Measurements from ENCODE around the gene EPS8L2.

The EPS8L2 gene

DNA sequence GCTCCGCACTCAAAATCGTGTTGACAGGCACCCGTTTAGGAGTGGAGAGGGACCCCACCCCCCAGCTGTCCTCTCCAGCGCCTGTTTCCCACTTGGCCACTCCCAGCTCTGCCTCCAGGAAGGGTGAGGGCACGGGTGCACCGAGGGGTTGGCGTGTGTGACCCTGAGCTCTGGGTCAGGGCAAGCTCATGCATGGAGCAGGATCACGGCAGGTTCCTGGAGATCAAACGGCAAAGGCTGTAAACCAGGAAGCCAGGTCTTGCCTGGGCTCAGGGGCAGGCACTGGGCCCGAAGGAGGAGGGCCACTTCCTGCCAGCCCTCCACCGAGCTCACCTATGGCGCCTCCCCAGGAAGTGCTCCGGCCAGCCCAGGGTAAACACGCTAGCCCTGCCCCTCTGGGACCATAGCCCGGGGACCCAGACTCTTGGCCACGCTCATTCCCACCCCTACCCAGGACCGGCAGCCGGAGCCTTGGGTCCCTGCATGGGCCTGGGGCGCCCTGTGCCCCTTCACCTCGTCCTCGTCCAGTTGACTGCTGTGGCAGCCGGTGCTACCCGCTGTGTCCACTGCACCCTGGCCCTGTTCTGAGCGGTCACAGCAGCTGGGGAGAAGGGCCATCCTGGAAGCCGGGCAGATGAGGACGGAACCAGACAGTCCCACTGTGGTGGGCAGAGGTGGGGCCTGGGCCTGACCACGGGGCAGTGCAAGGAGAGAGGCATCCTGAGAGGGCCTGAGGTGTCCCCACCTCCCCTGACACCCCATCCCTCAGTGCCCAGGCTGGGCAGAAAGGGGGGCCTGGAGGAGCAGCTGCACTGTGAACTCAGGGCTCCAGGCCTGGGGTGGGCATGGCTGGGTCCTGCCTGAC lies 1.0 kb upstream of the EPS8L2 start:
- no peak for DNase-seq

DNA sequence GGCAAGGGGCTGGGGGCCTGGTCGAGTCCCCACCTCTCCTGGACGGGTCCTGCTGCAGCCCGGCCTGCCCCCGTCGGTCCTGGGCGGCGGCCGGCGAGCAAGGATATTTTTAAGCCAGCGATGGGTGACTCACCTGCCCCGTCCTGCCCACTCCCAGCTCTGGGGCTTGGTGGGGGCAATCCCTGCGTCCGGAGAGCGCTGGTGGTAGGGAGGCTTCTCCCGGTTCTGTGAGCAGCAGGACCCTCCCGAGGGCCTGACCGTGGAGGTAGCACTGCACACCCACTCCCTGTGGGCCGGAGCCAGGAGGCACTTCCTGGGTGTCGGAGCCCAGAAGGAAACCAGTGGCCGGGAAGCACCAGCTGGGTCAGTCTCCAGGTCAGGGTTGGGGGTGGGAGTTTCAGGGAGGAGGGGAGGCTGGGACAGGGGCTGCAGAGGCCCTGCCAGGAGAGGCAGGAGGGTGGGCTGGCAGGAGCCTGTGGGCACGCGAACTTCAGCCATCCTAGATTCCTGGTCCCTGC lies 467 bp downstream of the EPS8L2 start:
- DNase-seq, result no peak

DNA sequence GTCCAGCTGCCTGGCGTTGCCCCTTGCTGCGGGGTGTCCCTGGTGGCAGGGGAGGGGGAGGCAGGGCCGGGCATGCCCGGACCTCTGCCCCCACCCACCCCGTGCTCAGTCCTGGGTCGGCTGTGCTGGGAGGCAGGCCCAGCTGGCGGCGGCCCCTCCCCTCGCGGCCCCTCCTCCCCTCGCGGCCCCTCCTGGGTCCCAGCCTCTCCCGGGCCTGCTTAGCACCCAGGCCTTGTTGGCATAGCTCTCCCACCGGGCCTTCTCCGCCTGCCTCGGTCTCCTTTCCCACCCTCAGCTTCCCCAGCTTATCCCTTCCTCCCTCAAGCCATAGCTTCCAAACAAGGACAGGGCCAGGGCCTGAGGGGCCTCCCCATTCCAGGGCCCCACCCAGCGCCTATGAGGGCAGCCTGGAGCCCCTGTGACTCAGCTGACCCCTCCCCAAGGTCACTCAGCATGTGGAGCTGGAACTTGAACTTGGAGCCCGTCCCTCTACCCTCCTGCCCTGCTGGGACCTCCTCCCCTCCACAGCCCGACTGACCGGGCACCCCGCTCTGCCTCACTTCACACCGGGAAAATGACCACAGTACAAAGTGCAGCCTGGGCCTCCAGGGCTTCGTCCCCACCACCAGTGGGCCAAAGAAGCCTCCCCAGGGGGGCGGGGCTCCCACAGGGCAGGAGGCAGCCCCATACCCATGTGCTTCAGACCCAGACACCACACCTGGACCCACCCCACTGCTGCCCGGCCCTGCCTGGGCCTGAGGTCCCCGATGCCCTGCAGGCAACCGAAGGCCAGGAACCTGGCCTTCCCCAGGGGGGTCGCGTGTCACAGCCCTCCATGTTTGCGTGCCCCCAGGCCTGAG lies 1.2 kb downstream of the EPS8L2 start:
- no peak for DNase-seq

GRCh38 chr11:707817-708420 lies 1.9 kb downstream of the EPS8L2 start:
- no peak for DNase-seq

DNA sequence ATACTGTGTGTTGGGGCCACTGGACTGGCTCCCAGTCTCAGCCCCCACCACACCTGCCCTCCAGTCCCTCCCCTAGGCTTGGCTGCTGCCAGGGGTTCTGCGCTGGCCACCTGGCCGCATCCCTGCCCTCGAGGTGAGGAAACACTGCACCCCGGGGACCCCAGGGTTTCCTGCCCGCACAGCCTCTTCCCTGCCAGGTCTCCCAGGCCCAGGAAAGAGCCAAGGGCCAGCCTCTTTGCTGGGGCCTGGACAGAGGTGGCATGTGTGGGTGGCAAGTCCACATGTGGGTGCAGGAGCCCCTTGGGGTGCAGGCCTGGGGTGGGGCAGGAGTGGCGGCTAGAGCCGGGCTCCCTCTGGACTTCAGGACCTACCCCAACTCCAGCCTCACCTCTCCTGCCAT lies 2.5 kb downstream of the EPS8L2 start:
- no peak for DNase-seq

DNA sequence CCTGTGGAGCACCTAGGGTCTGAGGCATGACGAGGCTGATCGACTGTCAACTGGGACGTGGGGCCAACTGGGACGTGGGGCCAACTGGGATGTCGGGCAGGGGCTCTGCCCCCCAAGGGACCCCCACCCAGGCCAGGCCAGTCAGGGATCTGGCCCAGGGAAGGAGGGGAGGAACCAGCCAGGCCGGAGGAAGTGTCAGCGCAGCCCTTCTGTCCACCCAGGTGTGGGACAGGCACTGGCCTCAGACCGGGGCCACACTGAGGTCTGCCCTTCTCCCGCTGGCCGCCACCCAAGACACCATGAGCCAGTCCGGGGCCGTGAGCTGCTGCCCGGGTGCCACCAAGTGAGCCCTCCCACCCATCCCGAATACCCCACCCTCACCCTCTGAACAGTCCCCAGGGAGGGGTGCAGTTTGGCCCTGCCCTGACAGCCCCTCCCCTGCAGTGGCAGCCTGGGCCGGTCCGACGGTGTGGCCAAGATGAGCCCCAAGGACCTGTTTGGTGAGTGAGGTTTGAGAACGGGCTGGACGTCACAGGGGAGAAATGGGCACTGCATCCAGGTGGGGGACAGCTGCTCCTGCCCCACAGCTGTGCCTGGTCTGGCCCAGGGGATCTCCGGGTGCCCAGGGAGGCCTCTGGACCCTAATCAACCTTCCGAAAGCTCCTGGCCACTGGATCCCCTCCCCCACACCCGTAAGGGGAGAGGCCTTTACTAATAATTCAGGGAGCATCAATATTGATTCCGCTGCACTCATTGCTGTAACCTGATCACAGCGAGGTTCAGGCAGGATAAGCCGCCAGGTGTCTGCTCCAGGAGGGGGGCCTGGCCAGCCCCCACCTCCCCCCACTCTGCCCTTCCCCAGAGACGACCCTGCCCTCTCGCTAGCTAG lies 3.3 kb downstream of the EPS8L2 start:
- DNase-seq, result no peak

DNA sequence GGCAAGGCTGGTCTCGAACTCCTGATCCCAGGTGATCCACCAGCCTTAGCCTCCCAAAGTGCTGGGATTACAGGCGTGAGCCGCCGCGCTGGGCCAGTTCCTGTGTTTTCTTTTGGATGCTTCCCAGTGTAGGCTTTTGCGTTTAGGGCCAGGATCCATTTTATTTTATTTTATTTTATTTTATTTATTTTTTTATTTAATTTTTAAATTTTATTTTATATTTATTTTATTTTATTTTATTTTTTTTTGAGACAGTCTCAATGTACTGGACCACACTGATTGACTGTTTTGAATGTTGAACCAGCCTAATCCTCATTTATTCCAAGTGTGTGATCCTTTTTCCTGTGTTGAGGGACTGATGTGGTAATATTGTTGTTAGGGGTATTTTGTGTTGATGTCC lies 8.4 kb downstream of the EPS8L2 start:
- DNase-seq, result no peak

DNA sequence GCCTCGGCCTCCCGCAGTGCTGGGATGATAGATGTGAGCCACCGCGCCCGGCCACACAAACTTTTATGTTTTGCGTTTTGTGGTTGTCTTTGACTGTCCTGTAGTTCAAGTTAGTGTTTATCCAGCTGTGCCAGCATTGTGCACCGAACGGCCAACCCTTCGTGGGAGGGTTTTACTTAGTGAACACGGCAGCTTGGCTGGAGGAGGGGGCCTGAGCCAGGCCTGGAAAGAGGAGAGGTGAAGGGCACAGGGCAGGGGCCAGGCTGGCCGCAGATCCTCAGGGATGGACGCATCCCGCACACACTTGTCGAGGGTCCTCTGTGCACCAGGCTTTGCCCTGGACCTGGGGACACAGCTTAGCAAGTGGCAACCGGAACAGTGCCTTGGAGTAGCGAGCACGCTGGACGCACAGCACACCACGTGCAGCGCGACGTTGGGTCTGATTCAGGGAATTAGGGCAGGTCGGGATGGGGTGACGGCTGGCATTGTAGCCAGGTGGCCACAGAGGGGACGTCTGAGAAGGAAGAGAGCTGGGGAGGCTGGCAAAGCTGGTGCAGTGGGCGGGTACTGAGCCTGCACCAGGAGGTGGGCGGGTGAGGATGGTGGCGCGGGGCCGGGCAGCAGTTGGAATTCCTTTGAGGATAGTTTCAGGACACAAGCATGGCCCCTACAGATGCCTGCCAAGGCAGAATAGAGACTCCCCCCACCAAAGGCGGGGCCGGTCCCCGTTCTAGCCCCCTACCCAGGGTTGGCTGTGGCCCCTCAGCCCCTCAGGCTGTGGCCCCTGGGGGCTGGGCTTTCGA lies 13.4 kb downstream of the EPS8L2 start:
- DNase-seq, result no peak

- DNase-seq, result no peak
Measured at GRCh38 chr11:720017-720641, 14.1 kb downstream of the EPS8L2 start.

GRCh38 chr11:720642-721246 lies 14.7 kb downstream of the EPS8L2 start:
- DNase-seq, result no peak

DNA sequence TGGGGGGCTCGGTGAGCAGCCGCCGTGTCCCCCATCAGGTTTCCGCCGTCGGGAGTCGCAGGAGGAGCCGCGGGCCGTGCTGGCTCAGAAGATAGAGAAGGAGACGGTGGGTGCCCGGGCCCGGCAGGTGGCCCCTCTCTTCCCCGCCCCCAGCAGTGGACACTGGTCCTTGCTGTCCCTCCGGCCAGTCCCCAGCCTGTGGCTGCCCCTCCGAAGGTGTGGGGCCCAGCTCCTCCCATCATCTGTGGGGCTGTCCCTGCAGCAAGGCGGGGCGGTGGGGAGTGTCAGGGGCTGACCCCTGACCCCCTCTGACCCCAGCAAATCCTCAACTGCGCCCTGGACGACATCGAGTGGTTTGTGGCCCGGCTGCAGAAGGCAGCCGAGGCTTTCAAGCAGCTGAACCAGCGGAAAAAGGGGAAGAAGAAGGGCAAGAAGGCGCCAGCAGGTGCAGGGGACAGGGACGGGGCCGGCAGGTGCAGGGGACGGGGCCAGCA lies 15.3 kb downstream of the EPS8L2 start:
- no peak for DNase-seq

- DNase-seq, result peak; percentile 48
Measured at GRCh38 chr11:721741-722345, 15.8 kb downstream of the EPS8L2 start.

- no peak for DNase-seq
Measured at GRCh38 chr11:722346-722811, 16.3 kb downstream of the EPS8L2 start.

GRCh38 chr11:723120-723883 lies 17.3 kb downstream of the EPS8L2 start:
- DNase-seq, result no peak

- no peak for DNase-seq
Measured at GRCh38 chr11:724049-724777, 18.2 kb downstream of the EPS8L2 start.

- no peak for DNase-seq
Measured at GRCh38 chr11:724778-725386, 18.9 kb downstream of the EPS8L2 start.

DNA sequence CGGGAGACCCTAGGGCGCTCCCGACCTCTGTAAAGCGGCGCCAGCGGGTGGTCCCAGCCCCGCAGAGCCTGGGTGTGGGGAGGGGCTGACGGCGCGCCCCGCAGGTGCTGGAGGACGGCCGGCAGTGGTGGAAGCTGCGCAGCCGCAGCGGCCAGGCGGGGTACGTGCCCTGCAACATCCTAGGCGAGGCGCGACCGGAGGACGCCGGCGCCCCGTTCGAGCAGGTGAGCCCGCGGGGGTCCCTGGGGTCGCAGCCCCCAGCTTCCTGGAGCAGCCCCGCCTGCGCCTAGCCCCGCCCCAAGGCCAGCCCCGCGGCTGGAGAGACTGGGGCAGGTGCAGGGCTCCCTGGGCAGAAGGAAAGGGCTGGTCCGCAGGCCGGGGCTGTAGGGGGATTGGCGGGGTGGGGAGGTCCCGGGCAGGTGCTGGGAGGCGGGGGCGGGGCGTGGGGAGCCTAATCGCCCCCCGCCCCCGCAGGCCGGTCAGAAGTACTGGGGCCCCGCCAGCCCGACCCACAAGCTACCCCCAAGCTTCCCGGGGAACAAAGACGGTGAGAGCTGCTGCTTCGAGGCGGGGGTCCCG lies 19.7 kb downstream of the EPS8L2 start:
- no peak for DNase-seq
